Effector memory CD8-positive, alpha-beta T cell (primary cell): ENCODE results near the gene DAAM2.

ENCODE experiments used
- ATAC-seq: fragments of 150-1000 bp; cut with Tn5 transposase; replicated peaks from 2 replicates; pipeline ENCODE4 v1.10.0; 2021; ENCODE audit warnings: mild to moderate bottlenecking, moderate library complexity
- DNase-seq, 3 experiments: peaks; one replicate each; pipeline ENCODE4 v3.0.0; 2021
- H3K27ac Mint-ChIP-seq, 2 donors: one replicate each; pipeline ENCODE4 v1.8.0; 2022; ENCODE audit warnings: mild to moderate bottlenecking in 2 of 2, mixed read lengths in 2 of 2, moderate library complexity in 2 of 2
- H3K27me3 Mint-ChIP-seq, 2 donors: one replicate each; pipeline ENCODE4 v1.8.0; 2022; ENCODE audit warnings: mixed read lengths in 2 of 2
- H3K36me3 Mint-ChIP-seq: one replicate; pipeline ENCODE4 v1.8.0; 2022; ENCODE audit warnings: mild to moderate bottlenecking, moderate library complexity, mixed read lengths; ENCODE audit not compliant: insufficient read depth
- H3K4me1 Mint-ChIP-seq, 2 donors: one replicate each; pipeline ENCODE4 v1.8.0; 2022; ENCODE audit warnings: low read depth in 2 of 2, mixed read lengths in 2 of 2
- H3K4me3 Mint-ChIP-seq, 2 donors: one replicate each; pipeline ENCODE4 v1.8.0; 2022; ENCODE audit warnings: mild to moderate bottlenecking in 2 of 2, mixed read lengths in 2 of 2, moderate library complexity in 2 of 2
- H3K9me3 Mint-ChIP-seq, 2 donors: one replicate each; pipeline ENCODE4 v1.8.0; 2022; ENCODE audit warnings: mixed read lengths in 2 of 2

The DAAM2 gene

DNA sequence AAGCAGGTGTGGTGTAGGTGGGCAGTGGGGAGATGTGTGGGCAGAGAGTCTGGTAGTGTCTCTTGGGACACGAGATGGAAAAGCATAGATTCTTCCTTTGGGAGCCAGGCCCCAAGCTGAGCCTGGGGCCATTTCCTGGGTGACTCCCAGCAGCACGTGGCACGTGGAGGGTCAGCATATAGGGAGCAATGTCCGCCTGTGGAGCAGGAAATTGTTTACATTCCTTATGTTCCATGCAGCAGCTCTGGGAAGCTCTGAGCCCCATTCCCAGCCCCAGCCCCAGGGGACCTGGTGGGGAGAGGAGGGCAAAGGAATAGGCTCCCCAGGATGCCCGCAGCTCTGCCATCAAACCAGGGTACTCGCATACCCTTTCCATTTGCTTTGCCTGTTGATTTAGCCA is 57.6 kb downstream of the DAAM2 start:
- peaks cover 0 to 2% of the 10 kb centered on the region in 2 donors for H3K9me3 Mint-ChIP-seq
- H3K36me3 Mint-ChIP-seq, result peaks cover 3% of the 10 kb centered on the region
- H3K27me3 Mint-ChIP-seq, result peaks cover 28 to 39% of the 10 kb centered on the region in 2 donors
- H3K4me3 Mint-ChIP-seq, result no peak overlapping the region
- ATAC-seq (no peak), DNase-seq (no peak)
- no peak overlapping the region for H3K27ac Mint-ChIP-seq
- H3K4me1 Mint-ChIP-seq, result no peaks in the 10 kb centered on the region

DNA sequence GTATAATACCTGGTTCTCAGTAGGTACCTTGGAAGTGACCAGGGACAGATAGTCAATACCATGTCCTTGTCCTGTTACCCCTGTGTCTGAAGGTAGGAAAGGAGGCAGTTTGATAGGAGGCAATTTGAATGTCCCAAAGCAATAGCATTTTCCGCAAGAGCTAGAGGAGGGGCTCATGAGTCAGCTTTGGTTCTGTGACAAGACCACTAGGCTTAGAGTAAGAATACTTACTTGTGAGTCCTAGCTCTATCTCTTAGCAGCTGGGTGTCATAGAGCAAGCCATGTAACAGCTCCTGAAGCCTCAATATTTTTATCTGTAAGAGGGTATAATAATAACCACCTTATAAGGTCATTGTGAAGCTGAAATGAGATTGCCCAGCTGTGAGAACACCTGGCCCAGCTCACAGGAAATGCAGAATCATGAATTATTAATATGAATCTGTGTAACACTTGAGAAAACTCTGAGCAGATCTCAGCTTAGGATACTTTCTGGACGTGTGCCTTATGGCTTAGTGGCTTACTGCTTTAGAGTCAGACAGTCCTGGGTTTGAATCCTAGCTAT is 58.6 kb downstream of the DAAM2 start:
- H3K27ac Mint-ChIP-seq, result no peak overlapping the region
- no peaks in the 10 kb centered on the region for H3K4me1 Mint-ChIP-seq
- H3K9me3 Mint-ChIP-seq, result peaks cover 0 to 2% of the 10 kb centered on the region in 2 donors
- DNase-seq, result no peak
- peaks cover 28 to 44% of the 10 kb centered on the region in 2 donors for H3K27me3 Mint-ChIP-seq
- H3K36me3 Mint-ChIP-seq, result peaks cover 3% of the 10 kb centered on the region
- ATAC-seq, result no peak
- no peak overlapping the region for H3K4me3 Mint-ChIP-seq

DNA sequence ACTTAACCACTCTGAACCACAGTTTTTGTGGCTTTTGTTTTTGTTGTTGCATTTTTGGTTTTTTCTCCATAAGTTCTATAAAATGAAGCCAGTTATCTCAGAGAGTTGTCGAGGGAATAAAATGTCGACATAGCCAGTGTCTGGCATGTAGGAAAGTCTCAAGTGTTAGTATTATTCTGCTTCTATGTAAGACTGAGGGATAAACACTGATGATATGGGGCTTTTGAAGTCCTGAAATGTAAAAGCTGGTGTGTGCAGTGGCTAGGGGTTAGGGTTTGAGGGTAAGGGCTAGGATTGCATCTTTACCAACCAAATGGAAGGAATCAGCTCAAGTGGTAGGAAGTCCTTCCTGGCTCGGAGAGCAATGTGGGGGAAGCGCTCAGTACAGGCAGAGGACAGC is 59.2 kb downstream of the DAAM2 start:
- Mint-ChIP-seq H3K36me3 (peaks cover 3% of the 10 kb centered on the region), H3K4me1 (no peaks in the 10 kb centered on the region), H3K27me3 (peaks cover 28 to 45% of the 10 kb centered on the region in 2 donors), H3K4me3 (no peak overlapping the region), H3K9me3 (peaks cover 0 to 2% of the 10 kb centered on the region in 2 donors), H3K27ac (no peak overlapping the region)
- no peak for DNase-seq
- no peak for ATAC-seq

DNA sequence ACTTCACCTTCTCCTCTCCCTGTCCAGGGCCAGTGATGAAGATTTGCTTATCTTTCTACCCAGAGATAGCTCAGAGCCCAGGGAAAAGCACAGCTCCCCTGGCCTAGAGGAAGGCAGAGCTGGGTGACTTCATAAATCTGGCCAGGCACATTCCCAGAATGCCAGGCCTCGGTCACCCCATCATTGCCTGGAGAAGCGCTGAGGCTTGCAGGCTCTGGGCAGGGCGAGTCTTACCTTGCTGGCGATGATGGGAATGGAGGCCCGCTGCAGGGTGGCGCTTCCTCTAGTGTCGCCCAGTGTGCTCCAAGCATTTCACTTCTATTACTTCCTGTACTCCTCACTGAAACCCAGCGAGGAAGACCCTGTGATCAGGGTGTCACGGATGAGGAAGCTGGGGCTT is 60.1 kb downstream of the DAAM2 start:
- Mint-ChIP-seq H3K4me1 (no peaks in the 10 kb centered on the region), H3K27me3 (peaks cover 35 to 54% of the 10 kb centered on the region in 2 donors), H3K27ac (no peak overlapping the region), H3K9me3 (peaks cover 0 to 2% of the 10 kb centered on the region in 2 donors), H3K4me3 (no peak overlapping the region), H3K36me3 (peaks cover 3% of the 10 kb centered on the region)
- ATAC-seq (no peak), DNase-seq (no peak)

DNA sequence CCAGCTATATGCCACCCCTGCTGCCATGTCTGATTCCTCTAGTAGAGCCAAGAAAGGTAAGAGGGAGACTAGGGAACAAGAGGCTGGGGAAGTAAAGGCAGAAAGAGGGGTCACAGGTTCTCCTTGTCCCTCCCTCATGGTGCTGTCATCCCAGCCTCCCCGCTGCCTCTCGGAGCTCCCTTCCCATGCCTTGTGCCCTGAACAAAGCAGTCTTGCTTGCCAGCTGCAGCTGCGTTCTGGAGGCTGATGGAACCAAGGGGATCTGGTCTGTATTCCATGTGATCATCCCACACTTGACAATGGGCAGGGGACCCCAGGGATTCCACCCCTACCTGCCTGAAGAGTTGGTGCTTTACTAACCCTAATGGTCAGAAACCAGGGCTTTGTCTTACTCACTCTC is 61.4 kb downstream of the DAAM2 start:
- no peak overlapping the region for H3K27ac Mint-ChIP-seq
- no peak overlapping the region for H3K4me3 Mint-ChIP-seq
- peaks cover 47 to 64% of the 10 kb centered on the region in 2 donors for H3K27me3 Mint-ChIP-seq

DNA sequence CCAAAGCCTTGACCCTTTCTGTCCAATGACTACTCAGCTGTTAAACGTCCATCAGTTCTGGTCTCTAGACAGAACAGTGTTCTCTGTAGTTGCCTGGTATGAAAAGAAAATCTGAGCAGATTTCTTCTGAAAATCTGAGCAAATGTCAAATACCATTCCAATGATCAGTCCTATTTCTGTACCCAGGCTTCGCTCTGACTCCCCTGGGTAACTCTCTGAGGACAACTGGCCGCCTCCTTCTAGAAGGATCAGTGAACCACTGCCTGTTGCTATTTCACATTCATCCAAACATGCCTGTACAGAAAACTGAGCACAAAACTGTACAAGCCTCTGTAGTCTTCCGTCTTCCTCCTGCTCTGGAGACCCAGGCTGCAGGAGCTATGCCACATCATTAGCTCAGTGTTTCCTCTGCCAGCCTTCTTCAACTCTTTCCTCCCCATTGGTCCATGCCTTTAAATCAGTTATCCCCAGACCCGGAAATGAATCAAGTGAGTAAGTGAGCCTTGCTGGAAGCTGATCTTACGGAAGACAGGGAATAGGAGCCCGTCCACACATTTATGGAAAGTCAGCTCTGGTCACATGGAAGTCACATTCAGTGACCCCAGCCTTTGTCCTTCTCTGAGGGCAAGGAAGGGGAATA is 63.3 kb downstream of the DAAM2 start:
- peaks cover 3% of the 10 kb centered on the region for H3K36me3 Mint-ChIP-seq
- ATAC-seq, result no peak
- peaks cover 54 to 70% of the 10 kb centered on the region in 2 donors for H3K27me3 Mint-ChIP-seq
- H3K4me1 Mint-ChIP-seq, result no peaks in the 10 kb centered on the region
- H3K9me3 Mint-ChIP-seq, result peaks cover 0 to 2% of the 10 kb centered on the region in 2 donors
- DNase-seq, result no peak
- H3K27ac Mint-ChIP-seq, result no peak overlapping the region
- H3K4me3 Mint-ChIP-seq, result no peak overlapping the region

More for the DNA sequence above, 61.4 kb downstream of the DAAM2 start:
- Mint-ChIP-seq H3K9me3 (peaks cover 0 to 2% of the 10 kb centered on the region in 2 donors), H3K4me1 (no peaks in the 10 kb centered on the region), H3K36me3 (peaks cover 3% of the 10 kb centered on the region)
- no peak for DNase-seq
- ATAC-seq, result no peak

DNA sequence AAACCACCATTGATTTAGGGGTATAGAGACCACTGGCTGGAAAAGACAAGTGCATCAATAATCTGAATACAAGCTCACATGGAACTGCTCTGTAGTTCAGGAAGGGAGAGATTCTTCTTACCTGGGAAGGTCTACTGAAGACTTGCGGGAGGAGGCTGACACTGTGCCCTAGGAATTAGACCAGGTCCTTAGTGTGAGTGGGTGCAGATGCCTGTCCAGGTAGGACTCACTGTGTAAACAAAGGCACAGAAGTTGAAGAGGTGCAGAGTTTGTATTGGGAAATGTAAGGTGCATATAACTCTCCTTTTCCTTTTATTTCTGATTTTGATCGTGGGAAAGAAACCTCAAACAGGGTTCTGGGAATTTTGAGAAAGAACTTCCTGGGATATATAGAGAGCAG is 66.8 kb downstream of the DAAM2 start:
- Mint-ChIP-seq H3K27me3 (peaks cover 57 to 72% of the 10 kb centered on the region in 2 donors), H3K9me3 (no peaks in the 10 kb centered on the region), H3K4me3 (no peak overlapping the region), H3K27ac (no peak overlapping the region), H3K4me1 (no peaks in the 10 kb centered on the region), H3K36me3 (no peaks in the 10 kb centered on the region)
- ATAC-seq (no peak), DNase-seq (no peak)

DNA sequence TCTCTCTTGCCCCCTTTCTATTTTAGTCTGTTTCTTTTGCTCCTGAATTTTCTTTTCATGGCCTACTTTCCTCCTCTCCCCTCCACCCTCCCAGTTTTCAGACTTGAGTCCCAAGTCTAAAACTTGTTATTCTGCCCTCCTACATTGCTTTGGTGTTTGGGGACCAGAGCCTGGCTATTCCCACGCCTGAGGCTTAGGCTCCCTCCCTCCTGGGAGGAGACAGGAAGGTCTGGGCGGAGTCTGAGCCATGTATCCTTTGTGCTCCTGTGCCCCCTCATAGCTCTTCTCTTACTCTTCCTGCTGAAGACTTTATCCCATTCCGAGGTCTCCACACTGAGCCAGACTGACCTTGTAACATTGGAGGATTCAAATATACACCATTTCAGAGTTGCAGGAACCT is 69.5 kb downstream of the DAAM2 start:
- Mint-ChIP-seq H3K36me3 (no peaks in the 10 kb centered on the region), H3K27me3 (peaks cover 56 to 63% of the 10 kb centered on the region in 2 donors), H3K9me3 (no peaks in the 10 kb centered on the region), H3K4me3 (no peak overlapping the region), H3K27ac (no peak overlapping the region), H3K4me1 (no peaks in the 10 kb centered on the region)
- DNase-seq (no peak), ATAC-seq (no peak)

DNA sequence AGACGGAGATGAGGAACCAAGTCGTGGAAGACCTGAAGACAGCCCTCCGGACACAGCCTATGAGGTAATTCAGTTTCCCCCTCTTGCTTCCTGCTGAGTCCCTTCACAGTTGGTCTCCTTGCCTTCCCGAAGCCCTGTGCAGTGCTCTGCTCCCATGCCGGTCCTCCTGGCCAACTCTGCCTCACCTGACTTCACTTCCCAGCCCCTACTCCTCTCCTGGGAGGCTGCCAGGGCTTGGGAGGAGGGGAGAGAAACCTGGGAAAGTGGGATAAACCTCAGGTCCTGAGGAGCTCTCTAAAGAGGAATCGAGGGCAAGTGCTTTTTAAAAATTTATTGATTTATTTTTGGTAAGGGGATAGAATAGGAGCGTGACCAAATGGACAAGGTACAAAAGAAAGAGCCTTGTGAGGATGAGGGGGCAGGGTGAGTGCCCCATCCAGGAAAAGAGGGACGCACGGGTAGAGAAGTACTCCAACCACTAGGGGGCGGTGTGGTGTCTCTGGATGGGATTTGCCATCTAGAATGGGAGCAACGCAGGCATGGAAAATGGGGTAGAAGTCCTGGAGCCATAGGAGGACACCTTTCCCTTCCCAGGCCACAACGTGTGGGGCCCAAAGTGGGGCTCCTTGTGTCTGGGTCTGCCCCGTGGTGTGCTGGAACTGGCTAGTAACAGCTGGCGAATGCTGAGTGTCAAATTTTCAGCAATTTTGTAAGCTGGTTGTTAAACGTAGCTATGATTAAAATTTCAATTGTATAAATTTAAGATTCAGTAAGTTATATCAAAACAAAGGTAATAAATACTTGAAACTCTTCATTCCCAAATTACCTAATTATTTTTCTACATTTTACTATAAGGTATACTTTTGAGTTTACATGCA is 73.1 kb downstream of the DAAM2 start:
- peak; percentile 20 to 40 (median 26) for DNase-seq
- H3K9me3 Mint-ChIP-seq, result no peaks in the 10 kb centered on the region
- H3K4me1 Mint-ChIP-seq, result peaks cover 0 to 1% of the 10 kb centered on the region in 2 donors
- H3K27me3 Mint-ChIP-seq, result peaks cover 32 to 53% of the 10 kb centered on the region in 2 donors
- no peak overlapping the region for H3K27ac Mint-ChIP-seq
- H3K4me3 Mint-ChIP-seq, result no peak overlapping the region
- H3K36me3 Mint-ChIP-seq, result no peaks in the 10 kb centered on the region
- ATAC-seq, result no peak

DNA sequence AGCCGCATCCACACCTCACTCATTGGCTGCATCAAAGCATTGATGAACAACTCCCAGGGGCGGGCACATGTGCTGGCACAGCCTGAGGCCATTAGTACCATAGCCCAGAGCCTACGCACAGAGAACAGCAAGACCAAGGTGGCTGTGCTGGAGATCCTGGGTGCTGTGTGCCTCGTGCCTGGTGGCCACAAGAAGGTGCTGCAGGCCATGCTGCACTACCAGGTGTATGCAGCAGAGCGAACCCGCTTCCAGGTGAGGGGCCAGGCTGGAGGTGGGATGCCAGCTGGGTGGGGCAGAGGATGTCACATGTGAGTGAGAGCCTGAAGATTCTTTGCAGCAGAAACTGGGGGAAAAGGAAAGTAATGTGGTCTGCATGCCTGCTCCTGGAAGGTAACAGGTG is 75.4 kb downstream of the DAAM2 start:
- no peak overlapping the region for H3K27ac Mint-ChIP-seq
- no peaks in the 10 kb centered on the region for H3K36me3 Mint-ChIP-seq
- DNase-seq (no peak), ATAC-seq (no peak)
- H3K9me3 Mint-ChIP-seq, result no peaks in the 10 kb centered on the region
- H3K4me1 Mint-ChIP-seq, result peaks cover 0 to 1% of the 10 kb centered on the region in 2 donors
- peaks cover 16 to 38% of the 10 kb centered on the region in 2 donors for H3K27me3 Mint-ChIP-seq
- no peak overlapping the region for H3K4me3 Mint-ChIP-seq

DNA sequence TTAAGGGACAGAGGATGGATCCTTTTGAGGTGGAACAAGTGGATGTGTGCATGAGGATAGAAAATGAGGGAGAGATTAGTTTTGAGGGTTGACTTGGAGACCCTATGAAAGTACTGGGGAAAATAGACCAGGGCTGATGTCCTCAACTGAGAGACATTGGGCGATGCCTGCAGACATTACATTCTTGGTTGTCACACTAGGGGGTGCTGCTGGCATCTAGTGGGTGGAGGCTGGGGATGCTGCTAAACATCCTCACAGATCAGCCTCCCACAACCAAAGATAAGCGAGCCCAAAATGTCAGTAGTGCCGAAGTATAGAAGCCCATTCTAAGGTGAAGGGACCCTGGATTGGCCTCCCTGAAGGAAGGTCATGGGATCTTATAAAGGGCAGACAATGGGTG is 78.8 kb downstream of the DAAM2 start:
- DNase-seq (no peak), ATAC-seq (no peak)
- Mint-ChIP-seq H3K27ac (no peak overlapping the region), H3K36me3 (no peaks in the 10 kb centered on the region), H3K4me1 (peaks cover 0 to 1% of the 10 kb centered on the region in 2 donors), H3K4me3 (no peak overlapping the region), H3K9me3 (no peaks in the 10 kb centered on the region), H3K27me3 (peaks cover 9 to 33% of the 10 kb centered on the region in 2 donors)

DNA sequence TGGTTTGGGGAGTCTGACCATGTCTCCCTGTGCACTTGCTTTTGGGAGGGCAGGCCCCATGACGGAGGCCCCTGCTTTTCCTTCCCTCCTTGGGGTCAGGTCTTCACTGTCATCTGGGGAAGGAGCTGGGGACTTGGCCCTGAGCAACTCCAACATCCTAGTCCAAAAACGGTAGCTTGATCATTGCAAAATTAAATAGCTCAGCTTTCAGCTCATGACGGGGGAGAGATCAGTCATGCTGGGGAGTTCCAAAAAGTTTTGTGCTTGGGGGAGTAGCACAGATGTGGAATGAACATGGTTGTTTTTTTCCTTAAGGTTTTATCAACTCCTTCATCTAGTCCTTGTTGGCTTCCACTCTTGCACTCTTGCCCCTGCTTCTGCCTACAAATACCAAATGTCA is 81.3 kb downstream of the DAAM2 start:
- Mint-ChIP-seq H3K36me3 (peaks cover 2% of the 10 kb centered on the region), H3K27me3 (peaks cover 19 to 21% of the 10 kb centered on the region in 2 donors), H3K27ac (no peak overlapping the region), H3K4me3 (no peak overlapping the region), H3K9me3 (no peaks in the 10 kb centered on the region), H3K4me1 (no peaks in the 10 kb centered on the region)
- DNase-seq (no peak), ATAC-seq (no peak)

DNA sequence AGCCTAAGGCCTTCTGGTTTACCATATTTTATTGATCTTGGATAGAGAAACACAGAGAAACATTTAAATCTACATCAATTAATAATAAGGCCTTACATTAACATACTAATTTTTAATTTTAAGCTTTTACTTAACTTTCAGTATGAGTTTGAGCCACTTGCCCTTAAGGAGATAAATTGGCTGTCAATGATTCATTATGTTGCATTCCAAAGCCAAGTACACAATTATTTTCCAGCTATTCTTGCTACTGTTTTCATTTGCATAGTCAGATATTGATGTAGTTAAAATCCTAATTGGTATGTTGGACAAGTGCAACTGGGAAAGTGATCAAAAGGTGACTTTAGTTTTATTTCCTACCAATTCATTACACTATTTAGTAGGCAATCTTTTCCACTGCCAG is 83.9 kb downstream of the DAAM2 start:
- no peak overlapping the region for H3K4me3 Mint-ChIP-seq
- no peaks in the 10 kb centered on the region for H3K9me3 Mint-ChIP-seq
- peaks cover 15 to 23% of the 10 kb centered on the region in 2 donors for H3K27me3 Mint-ChIP-seq
- no peak for ATAC-seq
- H3K27ac Mint-ChIP-seq, result no peak overlapping the region
- peaks cover 2% of the 10 kb centered on the region for H3K36me3 Mint-ChIP-seq
- no peaks in the 10 kb centered on the region for H3K4me1 Mint-ChIP-seq
- DNase-seq, result no peak

DNA sequence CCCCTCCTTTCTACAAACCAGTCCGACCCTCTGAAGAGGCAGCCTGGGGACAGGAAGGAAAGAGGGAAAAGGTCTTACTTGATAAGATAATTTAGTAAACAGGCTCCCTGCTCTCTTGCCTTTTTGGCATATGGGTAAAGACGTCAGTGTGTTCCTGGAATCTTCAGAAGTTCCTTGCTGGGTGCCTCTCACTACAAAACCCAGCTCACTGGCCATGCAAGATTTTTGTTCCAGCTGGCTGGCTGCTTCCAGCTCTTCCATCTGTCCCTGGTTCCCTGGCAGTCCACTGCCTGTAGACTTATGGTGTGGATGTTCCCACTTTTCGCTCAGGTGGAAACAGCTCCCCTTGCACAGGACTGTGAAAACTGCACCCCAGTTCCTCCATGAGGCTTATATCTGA is 84.7 kb downstream of the DAAM2 start:
- Mint-ChIP-seq H3K27ac (no peak overlapping the region), H3K4me1 (no peaks in the 10 kb centered on the region), H3K9me3 (no peaks in the 10 kb centered on the region), H3K4me3 (no peak overlapping the region), H3K36me3 (peaks cover 2% of the 10 kb centered on the region), H3K27me3 (peaks cover 17 to 24% of the 10 kb centered on the region in 2 donors)
- DNase-seq, result no peak
- no peak for ATAC-seq
